Mesodermal cell (in vitro differentiated cells): ENCODE measurements around the gene ARRDC2. TPM values are rescaled to one million over a fixed set of nuclear protein-coding genes. Genes with fewer than 3 reads are reported as not detected.
A peak's percentile ranks its signal among the peaks of the same experiment; 100 is the strongest.

ENCODE experiments used
- H3K27ac ChIP-seq: 2 replicates; pipeline ENCODE4 v1.7.0; 2013; ENCODE audit warnings: mild to moderate bottlenecking, low read depth, low read length, moderate library complexity; ENCODE audit not compliant: severe bottlenecking
- H3K36me3 ChIP-seq: 2 replicates; pipeline ENCODE4 v1.7.1; 2013; ENCODE audit warnings: mild to moderate bottlenecking, low read length, moderate library complexity; ENCODE audit not compliant: control insufficient read depth, insufficient read depth
- H3K4me1 ChIP-seq: one replicate; pipeline ENCODE4 v1.7.1; 2013; ENCODE audit warnings: mild to moderate bottlenecking, low read length; ENCODE audit not compliant: insufficient read depth, control insufficient read depth, poor library complexity, severe bottlenecking
- H3K4me3 ChIP-seq: 2 replicates; pipeline ENCODE4 v1.7.0; 2013; ENCODE audit warnings: low read length, control low read depth, mild to moderate bottlenecking; ENCODE audit not compliant: insufficient read depth, poor library complexity, severe bottlenecking; ENCODE audit errors: extremely low read depth
- H3K9me3 ChIP-seq: 2 replicates; pipeline ENCODE4 v1.7.1; 2013; ENCODE audit warnings: mild to moderate bottlenecking, low read length, moderate library complexity; ENCODE audit not compliant: control insufficient read depth
- WGBS, 2 experiments: methylation state at CpG; one replicate each; pipeline ENCODE4 v1.1.5; 2013; ENCODE audit warnings: missing lambda C conversion rate in 2 of 2; ENCODE audit not compliant: insufficient coverage in 2 of 2; 5-methylcytosine and 5-hydroxymethylcytosine counted together
- polyA plus RNA-seq, 2 experiments: library from polyadenylated mRNA; stranded (reverse); fragments of 50-300 nt; gene quantifications; one replicate each; pipeline ENCODE4 v1.2.3, GENCODE V29; 2013

Gene ARRDC2
- 4.6 TPM for polyA plus RNA-seq (2013, experiment 1 of 2)
- 4.8 TPM for polyA plus RNA-seq (2013, experiment 2 of 2)

DNA sequence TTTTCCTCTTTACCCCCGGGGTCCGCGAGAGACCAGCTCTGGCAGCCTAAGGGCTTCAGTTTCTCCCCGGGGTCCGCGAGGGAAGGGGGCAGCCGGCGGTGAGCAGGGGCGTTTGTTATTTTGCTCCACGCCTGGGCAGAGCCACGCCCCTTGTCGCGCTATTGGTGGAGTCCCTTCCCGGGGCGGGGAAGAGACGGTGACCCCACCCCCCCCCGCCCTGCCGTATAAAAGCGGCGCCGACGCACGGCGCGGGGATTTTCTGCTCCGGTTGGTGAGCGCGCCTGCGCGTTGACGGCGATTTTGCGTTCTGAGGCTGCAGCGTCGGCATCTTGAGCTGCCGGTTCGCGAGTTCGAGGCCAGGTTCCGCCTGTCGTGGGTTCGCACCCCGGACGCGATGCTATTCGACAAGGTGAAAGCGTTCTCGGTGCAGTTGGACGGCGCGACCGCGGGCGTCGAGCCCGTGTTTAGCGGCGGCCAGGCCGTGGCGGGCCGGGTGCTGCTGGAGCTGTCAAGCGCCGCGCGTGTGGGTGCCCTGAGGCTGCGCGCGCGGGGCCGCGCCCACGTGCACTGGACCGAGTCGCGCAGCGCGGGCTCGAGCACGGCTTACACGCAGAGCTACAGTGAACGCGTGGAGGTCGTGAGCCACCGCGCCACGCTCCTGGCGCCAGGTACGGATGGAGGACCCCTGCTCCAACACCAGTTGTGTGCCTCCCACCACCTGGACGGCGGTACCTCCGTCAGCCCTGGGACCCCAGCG, at the start of gene ARRDC2:
Gene ARRDC2, plus strand, starts transcription at position 254 of the 757 bp plus-strand sequence. Its CDS starts 141 bp downstream, at position 395.
- H3K36me3 ChIP-seq: peaks cover 12% of the 10 kb centered on the region
- 41 to 49% methylated on average over 77 to 80 of the region's 92 CpGs for WGBS, 2 experiments
- no peak within 1 kb of the TSS for H3K27ac ChIP-seq
- peak within 1 kb of the TSS; percentile 38 for H3K4me3 ChIP-seq
- peaks cover 9% of the 10 kb centered on the region for H3K4me1 ChIP-seq
- peaks cover 4% of the 10 kb centered on the region for H3K9me3 ChIP-seq

DNA sequence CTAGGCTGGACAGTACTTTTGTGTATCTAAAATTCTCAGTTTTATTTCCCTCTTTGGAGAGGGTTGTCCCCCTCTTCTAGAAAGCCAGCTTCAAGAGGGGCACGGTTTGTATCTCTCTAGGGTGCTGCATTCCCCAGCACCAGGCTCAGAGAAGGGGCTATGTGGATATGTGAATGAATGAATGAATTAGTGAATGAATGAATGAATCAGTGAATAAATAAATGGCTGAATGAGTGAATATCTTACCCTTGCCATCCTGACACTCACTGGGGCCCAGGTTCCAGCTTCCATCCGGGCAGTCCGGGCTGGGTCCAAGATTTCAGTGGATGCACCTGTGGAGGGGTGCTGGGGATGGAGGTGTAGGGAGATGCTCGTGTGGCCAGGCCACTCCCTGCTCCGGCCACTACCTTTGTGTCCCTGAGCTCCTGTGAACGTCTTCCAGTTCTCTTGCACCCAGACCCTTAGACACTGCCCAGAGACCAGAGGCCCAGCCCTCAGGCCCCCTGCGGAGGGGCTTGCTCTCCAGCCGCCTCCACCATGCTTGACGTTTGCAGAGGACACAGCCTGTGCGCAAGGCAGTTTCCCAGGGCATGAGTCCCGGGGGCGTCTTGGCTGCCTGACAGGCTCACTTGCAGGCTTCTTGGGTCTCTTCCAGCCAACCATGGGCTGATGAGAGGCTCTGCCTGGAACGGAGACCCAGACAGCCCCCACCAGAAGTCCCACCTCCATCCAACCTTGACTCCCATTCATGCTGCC, 43.9 kb upstream of the ARRDC2 start:
- H3K9me3 ChIP-seq: no peaks in the 10 kb centered on the region
- H3K4me3 ChIP-seq: no peak overlapping the region
- no peaks in the 10 kb centered on the region for H3K36me3 ChIP-seq
- no peaks in the 10 kb centered on the region for H3K4me1 ChIP-seq
- 81 to 85% methylated on average over 9 of the region's 13 CpGs for WGBS, 2 experiments
- H3K27ac ChIP-seq: no peak overlapping the region

DNA sequence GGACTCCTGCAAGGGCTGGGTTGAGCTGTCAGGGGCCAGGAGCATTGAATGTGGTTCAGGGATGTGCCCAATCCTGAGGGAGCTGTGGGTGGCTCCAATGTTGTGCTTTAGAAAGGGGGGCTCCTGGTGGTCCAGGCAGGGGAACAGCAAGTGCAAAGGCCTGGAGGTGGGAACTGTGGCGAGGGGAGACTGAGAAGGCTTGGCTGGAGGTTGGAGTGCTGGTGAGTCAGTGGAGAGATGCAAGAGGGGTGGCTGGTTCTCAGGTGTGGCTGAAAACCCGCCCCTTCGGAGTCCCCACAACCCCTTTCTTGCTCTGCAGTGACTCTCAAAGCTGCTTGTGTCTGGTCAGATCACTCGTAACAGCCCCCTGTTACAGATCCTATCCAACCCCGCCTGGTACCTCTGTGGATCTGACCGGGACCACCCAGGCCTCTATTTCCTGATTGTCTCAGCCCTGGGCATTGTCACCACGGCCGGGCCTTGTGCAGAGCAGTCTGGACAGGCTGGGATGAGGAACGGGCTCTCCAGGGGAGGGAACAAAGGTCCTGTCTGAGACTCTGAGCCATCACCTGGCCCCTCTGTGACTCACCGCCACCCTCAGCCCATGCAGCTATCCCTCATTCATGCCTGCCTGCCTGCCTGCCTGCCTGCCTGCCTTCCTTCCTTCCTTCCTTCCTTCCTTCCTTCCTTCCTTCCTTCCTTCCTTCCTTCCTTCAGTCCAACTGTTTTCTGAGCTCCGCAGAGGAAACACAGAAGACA, 42.4 kb upstream of the ARRDC2 start:
- H3K36me3 ChIP-seq: no peaks in the 10 kb centered on the region
- WGBS, 2 experiments: 74 to 81% methylated on average over 6 to 8 of the region's 11 CpGs
- H3K4me1 ChIP-seq: no peaks in the 10 kb centered on the region
- no peak overlapping the region for H3K4me3 ChIP-seq
- no peak overlapping the region for H3K27ac ChIP-seq
- no peaks in the 10 kb centered on the region for H3K9me3 ChIP-seq

DNA sequence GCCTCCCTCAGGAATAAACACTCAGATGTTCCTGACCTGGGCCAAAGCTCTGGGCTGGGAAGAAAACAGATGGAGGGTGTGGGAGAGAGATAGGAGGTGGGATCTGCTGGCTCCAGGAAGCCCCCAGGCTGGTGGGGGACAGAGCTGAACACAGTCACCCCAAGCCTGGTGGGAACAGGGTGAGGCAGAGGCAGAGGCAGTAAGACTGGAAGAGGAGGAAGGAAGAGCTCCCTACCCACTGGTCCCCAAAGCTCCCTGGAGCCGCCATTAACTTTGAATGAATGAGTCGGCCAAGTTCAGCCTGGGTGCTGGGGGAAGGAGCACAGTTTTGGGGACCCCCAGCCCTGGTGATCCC, 41.9 kb upstream of the ARRDC2 start:
- Histone ChIP-seq H3K27ac (no peak overlapping the region), H3K4me1 (no peaks in the 10 kb centered on the region), H3K9me3 (no peaks in the 10 kb centered on the region), H3K4me3 (no peak overlapping the region), H3K36me3 (no peaks in the 10 kb centered on the region)
- 69 to 80% methylated on average over 1 to 2 of the region's 2 CpGs for WGBS, 2 experiments

DNA sequence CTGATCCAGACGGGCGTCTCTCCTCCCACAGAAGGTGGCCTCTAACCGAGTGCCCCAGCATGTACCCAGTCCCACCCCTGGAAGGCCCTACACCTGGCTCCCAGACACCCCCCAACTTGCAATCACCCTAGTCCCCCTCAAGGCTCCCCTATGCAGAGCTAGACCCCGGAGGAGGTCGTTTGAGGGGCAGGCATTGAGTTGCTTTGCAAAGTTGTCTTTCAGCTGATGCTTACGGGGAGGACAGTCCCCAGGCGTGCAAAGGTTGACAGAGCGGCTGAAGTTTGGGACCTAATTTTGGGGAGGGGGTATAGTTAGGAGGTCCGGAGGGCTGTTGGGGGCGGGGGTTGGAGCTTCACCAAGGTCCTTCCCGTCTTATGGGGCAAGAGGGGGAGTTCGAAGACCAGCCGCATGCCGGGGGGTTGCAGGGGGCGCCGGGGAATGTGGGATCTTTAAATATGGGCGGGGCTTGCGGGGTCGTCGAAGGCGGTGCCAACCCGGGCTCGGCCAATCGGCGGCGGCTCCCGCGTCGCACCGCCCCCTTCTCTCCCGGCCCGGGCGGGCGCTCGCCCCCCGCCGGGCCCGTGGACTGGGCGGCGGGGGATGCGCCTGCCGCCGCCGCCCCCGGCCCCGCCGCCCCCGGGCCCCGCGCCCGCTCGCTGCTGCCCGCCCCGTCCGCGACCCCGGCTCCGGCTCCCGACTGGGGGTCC, 41.3 kb upstream of the ARRDC2 start, which contains the start of gene KCNN1:
Gene KCNN1, plus strand, starts transcription at position 558 of the 707 bp plus-strand sequence. CDS start 6,782 bp downstream, outside the sequence.
- no peaks in the 10 kb centered on the region for H3K36me3 ChIP-seq
- H3K4me1 ChIP-seq: no peaks in the 10 kb centered on the region
- no peaks in the 10 kb centered on the region for H3K9me3 ChIP-seq
- H3K4me3 ChIP-seq: peak within 1 kb of the TSS; percentile 31
- WGBS, 2 experiments: 9 to 11% methylated on average over 17 to 24 of the region's 59 CpGs
- no peak within 1 kb of the TSS for H3K27ac ChIP-seq

DNA sequence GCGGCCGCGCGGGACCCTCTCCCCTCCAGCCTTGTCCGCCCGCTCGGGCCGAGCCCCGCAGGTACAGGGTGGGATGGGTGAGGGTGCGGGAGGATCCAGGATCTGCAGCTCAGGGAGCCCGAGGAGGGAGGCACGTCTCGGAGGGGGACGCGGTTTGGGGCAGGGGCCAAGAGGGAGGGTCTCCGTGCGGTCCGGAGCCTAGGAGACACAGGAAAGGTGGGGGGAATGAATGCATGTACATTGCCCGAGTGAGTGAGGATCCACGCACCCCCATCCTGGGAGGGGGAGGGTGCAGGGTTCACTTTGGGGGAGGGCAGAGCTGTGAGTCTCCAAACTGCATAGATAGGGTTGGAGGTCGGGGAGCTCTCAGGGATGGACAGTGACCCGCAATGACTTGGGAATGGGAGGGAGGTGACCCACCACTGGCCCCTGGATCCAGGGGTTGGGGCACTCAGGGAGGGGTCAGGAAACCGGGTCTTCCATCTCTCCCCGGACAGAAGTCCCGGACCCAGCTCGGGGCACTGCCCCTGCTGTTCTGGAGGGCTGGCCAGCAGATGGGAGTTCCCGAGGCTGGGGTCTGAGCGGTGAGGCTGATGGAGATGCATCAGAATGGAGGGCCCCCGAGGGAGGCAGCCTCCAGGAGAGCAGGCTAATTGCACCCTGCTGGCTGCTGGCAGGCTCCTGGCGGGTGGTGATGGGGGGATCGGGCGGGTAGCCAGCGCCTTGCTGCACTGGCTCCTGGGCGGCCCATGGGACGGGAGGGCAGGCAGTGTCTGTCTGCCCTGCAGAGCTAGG, 40.5 kb upstream of the ARRDC2 start:
- Histone ChIP-seq H3K9me3 (no peaks in the 10 kb centered on the region), H3K4me1 (no peaks in the 10 kb centered on the region), H3K36me3 (no peaks in the 10 kb centered on the region), H3K4me3 (peak overlapping the region; percentile 31), H3K27ac (no peak overlapping the region)
- WGBS, 2 experiments: 6 to 10% methylated on average over 18 to 23 of the region's 35 CpGs

DNA sequence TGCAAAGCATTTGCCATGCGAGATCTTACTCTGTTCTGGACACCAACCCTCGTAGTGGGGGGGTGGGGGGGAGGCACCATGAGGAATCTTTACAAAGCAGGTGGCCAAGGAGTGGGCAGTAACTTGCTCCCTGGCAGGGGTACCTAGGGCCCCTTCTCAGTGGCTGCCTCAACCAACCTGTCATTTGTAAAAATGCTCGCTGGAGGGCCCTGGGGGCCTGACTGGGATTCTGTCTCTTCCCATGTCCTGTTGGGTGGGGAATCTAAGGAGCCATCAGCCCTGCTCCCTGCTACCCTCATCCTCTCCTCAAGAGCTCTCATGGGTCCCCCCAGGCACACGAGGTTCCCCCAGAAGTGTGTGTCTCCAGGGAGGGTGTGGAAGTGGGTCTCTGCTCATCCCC, 39.6 kb upstream of the ARRDC2 start:
- H3K27ac ChIP-seq: no peak overlapping the region
- H3K36me3 ChIP-seq: no peaks in the 10 kb centered on the region
- no peak overlapping the region for H3K4me3 ChIP-seq
- H3K9me3 ChIP-seq: no peaks in the 10 kb centered on the region
- 85% methylated on average over 3 of the region's 4 CpGs; no CpG with 5 or more reads in 1 of the 2 experiments for WGBS, 2 experiments
- H3K4me1 ChIP-seq: no peaks in the 10 kb centered on the region

DNA sequence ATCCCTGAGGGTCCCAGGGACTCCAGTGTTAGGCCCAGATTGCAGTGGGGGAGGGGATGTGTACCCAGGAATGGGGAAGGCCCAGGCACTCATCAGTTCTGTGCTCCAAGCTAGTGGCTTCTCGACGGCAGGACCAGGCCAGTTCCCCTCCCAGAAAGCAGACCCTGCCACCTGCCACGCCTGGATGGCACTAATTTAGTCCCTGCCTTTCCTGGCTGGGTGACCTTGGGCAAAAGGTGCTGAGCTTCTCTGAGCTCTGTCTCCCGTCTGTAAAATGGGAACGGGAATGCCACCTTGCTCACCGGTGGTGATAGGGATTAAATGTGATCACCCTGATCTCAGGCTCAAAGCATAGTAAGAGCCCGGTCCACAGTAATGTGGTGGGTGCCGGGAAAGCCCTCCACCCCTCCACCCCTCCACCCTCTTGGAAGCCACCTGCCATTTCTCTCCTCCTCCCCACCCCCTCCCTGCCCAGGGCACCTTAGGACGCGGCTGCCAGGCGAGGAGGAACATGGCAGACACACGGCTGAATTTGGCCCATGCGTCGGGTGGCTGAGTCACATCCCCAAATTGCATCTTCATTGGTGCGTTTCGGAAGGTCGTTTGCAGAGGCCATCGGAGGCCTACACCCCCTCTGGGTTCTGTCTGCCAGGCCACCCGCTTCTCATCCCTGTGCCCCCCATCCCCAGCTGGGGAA, 38.7 kb upstream of the ARRDC2 start:
- 89 to 94% methylated on average over 13 to 16 of the region's 19 CpGs for WGBS, 2 experiments
- no peaks in the 10 kb centered on the region for H3K36me3 ChIP-seq

DNA sequence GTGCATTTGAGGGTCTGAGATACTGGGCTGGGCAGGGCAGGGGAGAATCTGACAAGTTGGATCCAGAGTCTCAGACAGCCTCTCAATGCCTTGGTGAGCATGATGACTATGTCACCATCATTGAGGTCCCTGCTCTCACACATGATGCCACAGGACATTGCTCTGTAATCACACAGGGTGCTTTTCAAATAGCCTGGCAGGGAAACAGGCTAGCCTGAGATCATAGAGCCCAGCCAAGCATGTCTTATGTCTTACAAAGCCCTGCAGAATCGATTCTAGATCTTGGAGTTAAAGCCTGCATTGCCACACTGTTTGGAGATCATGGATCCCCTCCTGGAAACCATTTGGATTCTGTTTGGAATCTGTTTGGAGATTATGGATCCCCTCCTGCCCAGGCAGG, 35.7 kb upstream of the ARRDC2 start:
- 88 to 100% methylated on average over 1 of the region's 1 CpG for WGBS, 2 experiments

More for the DNA sequence above, 38.7 kb upstream of the ARRDC2 start:
- Histone ChIP-seq H3K4me3 (no peak overlapping the region), H3K9me3 (no peaks in the 10 kb centered on the region), H3K27ac (no peak overlapping the region), H3K4me1 (no peaks in the 10 kb centered on the region)

More for the DNA sequence above, 35.7 kb upstream of the ARRDC2 start:
- no peak overlapping the region for H3K4me3 ChIP-seq
- H3K9me3 ChIP-seq: no peaks in the 10 kb centered on the region
- H3K36me3 ChIP-seq: no peaks in the 10 kb centered on the region
- no peak overlapping the region for H3K27ac ChIP-seq
- no peaks in the 10 kb centered on the region for H3K4me1 ChIP-seq
